ENCODE results near the gene PEMT. TPM values are rescaled to one million over a fixed set of nuclear protein-coding genes. Genes with fewer than 3 reads are reported as not detected.
"Not testable (repeated sequence)": the region's sequence is repeated elsewhere in the genome, so short reads cannot be mapped to it uniquely, and the experiment has no call there.

The PEMT gene
- total RNA-seq, 4 donors from 2014 or later: 29.9 to 47.5 (median 44.3) TPM

GRCh38 chr17:17633310-17633709 lies 41.8 kb upstream of the PEMT start:
- no peak overlapping the region for H3K4me3 ChIP-seq (ENCODE audit: low read depth, poor library complexity, severe bottlenecking)
- 72 to 73% methylated on average over 6 of the region's 6 CpGs for WGBS, 2 donors
- no peak for DNase-seq (ENCODE audit: low spot score in 2 of 2)
- TF ChIP-seq POLR2A (IDR thresholded peaks at IDR 0.05): no peak
- no peak for TF ChIP-seq CTCF (IDR thresholded peaks at IDR 0.05)
- intact Hi-C loops (cut with DNase I; ENCODE audit: low total_unique reads): no loop called here

- H3K4me3 ChIP-seq (ENCODE audit: low read depth, poor library complexity, severe bottlenecking); DNase-seq (ENCODE audit: low spot score in 2 of 2); intact Hi-C loops (cut with DNase I; ENCODE audit: low total_unique reads): not testable (repeated sequence)
- WGBS, 2 donors: 80 to 88% methylated on average over 5 of the region's 5 CpGs
Observed at GRCh38 chr17:17632690-17633089, 41.2 kb upstream of the PEMT start.

- TF ChIP-seq CTCF (IDR thresholded peaks at IDR 0.05): no peak
- no peak for TF ChIP-seq POLR2A (IDR thresholded peaks at IDR 0.05)
- no peak overlapping the region for H3K4me3 ChIP-seq (ENCODE audit: low read depth, poor library complexity, severe bottlenecking)
- no peak for DNase-seq (ENCODE audit: low spot score in 2 of 2)
- intact Hi-C loops (cut with DNase I; ENCODE audit: low total_unique reads): loop anchor here (10.0 kb wide), 1 partner anchor 124 kb away; no protein-coding TSS in a partner anchor
- WGBS, 2 donors: 48 to 56% methylated on average over 17 of the region's 17 CpGs
Observed at GRCh38 chr17:17628388-17629008, 37.0 kb upstream of the PEMT start.

- intact Hi-C loops (cut with DNase I; ENCODE audit: low total_unique reads): loop anchor here (10.0 kb wide), 1 partner anchor 122 kb away; no protein-coding TSS in a partner anchor
- no peak for DNase-seq (ENCODE audit: low spot score in 2 of 2)
- 81 to 85% methylated on average over 8 of the region's 8 CpGs for WGBS, 2 donors
- no peak overlapping the region for H3K4me3 ChIP-seq (ENCODE audit: low read depth, poor library complexity, severe bottlenecking)
- TF ChIP-seq CTCF (IDR thresholded peaks at IDR 0.05) (no peak), POLR2A (IDR thresholded peaks at IDR 0.05) (no peak)
Observed at GRCh38 chr17:17626840-17627239, 35.3 kb upstream of the PEMT start.

GRCh38 chr17:17626151-17626805 lies 34.8 kb upstream of the PEMT start:
- TF ChIP-seq CTCF (IDR thresholded peaks at IDR 0.05): no peak
- no peak for TF ChIP-seq POLR2A (IDR thresholded peaks at IDR 0.05)

GRCh38 chr17:17624741-17625140 lies 33.2 kb upstream of the PEMT start:
- DNase-seq (ENCODE audit: low spot score in 2 of 2): no peak
- intact Hi-C loops (cut with DNase I; ENCODE audit: low total_unique reads): loop anchor here (10.0 kb wide), 1 partner anchor 120 kb away; no protein-coding TSS in a partner anchor
- no peak overlapping the region for H3K4me3 ChIP-seq (ENCODE audit: low read depth, poor library complexity, severe bottlenecking)
- WGBS, 2 donors: 86 to 89% methylated on average over 9 of the region's 9 CpGs
- no peak for TF ChIP-seq CTCF (IDR thresholded peaks at IDR 0.05)
- no peak for TF ChIP-seq POLR2A (IDR thresholded peaks at IDR 0.05)

More at GRCh38 chr17:17626151-17626805, 34.8 kb upstream of the PEMT start:
- intact Hi-C loops (cut with DNase I; ENCODE audit: low total_unique reads): loop anchor here (10.0 kb wide), 1 partner anchor 121 kb away; no protein-coding TSS in a partner anchor
- 65 to 66% methylated on average over 18 of the region's 19 CpGs for WGBS, 2 donors
- H3K4me3 ChIP-seq (ENCODE audit: low read depth, poor library complexity, severe bottlenecking): no peak overlapping the region
- no peak for DNase-seq (ENCODE audit: low spot score in 2 of 2)
